Measurements from ENCODE around the gene LPIN1. TPM values are rescaled to one million over a fixed set of nuclear protein-coding genes. Genes with fewer than 3 reads are reported as not detected.

Gene LPIN1
- total RNA-seq, 1 experiment from 2014 or later: 4.4 TPM

- Histone ChIP-seq H3K79me1 (ENCODE audit: insufficient read depth, low read depth, low read length, poor library complexity, severe bottlenecking) (no peaks in the 10 kb centered on the region), H3T11ph (ENCODE audit: low read length) (no peak overlapping the region), H3K23me2 (ENCODE audit: insufficient read length, low read depth, low read length, poor library complexity, severe bottlenecking) (no peaks in the 10 kb centered on the region), H3K79me2 (ENCODE audit: insufficient read depth, low read length) (no peaks in the 10 kb centered on the region), H3K4ac (ENCODE audit: low read depth, low read length) (no peak overlapping the region), H3K9me3 (ENCODE audit: control insufficient read depth, low read depth, low read length) (no peaks in the 10 kb centered on the region), H4K8ac (replicated peaks; ENCODE audit: insufficient read length, low read depth, low read length) (no peak overlapping the region), H2BK5ac (ENCODE audit: insufficient read length, low read length) (no peak overlapping the region), H3K4me1 (ENCODE audit: insufficient read depth, low read length) (no peaks in the 10 kb centered on the region), H2BK12ac (ENCODE audit: insufficient read length, low read depth, low read length) (no peak overlapping the region), H2BK20ac (ENCODE audit: low read depth, low read length, poor library complexity, severe bottlenecking) (no peak overlapping the region), H3K14ac (ENCODE audit: insufficient read depth, low read length) (no peak overlapping the region), H2BK15ac (ENCODE audit: low read depth, low read length) (no peak overlapping the region), H3K18ac (ENCODE audit: insufficient read length, low read depth, low read length) (no peak overlapping the region), H3K27ac (ENCODE audit: insufficient read length, low read depth, low read length) (no peak overlapping the region), H2AK5ac (ENCODE audit: insufficient read length, low read length) (no peak overlapping the region), H2BK120ac (ENCODE audit: low read depth, low read length, poor library complexity, severe bottlenecking) (no peak overlapping the region), H4K91ac (ENCODE audit: insufficient read length, low read depth, low read length) (no peak overlapping the region), H3K27me3 (ENCODE audit: insufficient read depth, low read length) (no peaks in the 10 kb centered on the region), H4K20me1 (ENCODE audit: control insufficient read depth, insufficient read depth, insufficient read length) (no peaks in the 10 kb centered on the region), H3K56ac (ENCODE audit: insufficient read length, low read depth, low read length) (no peak overlapping the region), H2AFZ (ENCODE audit: low read length) (no peak overlapping the region), H3K23ac (ENCODE audit: insufficient read length, low read depth, low read length) (no peak overlapping the region), H4K5ac (ENCODE audit: insufficient read length, low read depth, low read length) (no peak overlapping the region), H3K9ac (ENCODE audit: extremely low read depth, insufficient read length, low read length) (no peak overlapping the region), H3K4me2 (ENCODE audit: insufficient read depth, insufficient read length, low read length) (no peak overlapping the region)
- H3K9me3 Mint-ChIP-seq: no peaks in the 10 kb centered on the region
- no peaks in the 10 kb centered on the region; a peak in 1 of 4 replicates for H3K4me1 Mint-ChIP-seq
- no peaks in the 10 kb centered on the region for H3K36me3 Mint-ChIP-seq (ENCODE audit: insufficient read depth in 1 of 3, low read depth in 3 of 3)
- no peak overlapping the region for H3K4me3 Mint-ChIP-seq
- TF ChIP-seq CTCF (conservative IDR thresholded peaks at IDR 0.05): no peak
- H3K27me3 Mint-ChIP-seq (ENCODE audit: low read depth): no peaks in the 10 kb centered on the region
- WGBS (ENCODE audit: extremely low coverage, insufficient read length, low lambda C conversion rate): no CpG with 5 or more reads among the region's 24 CpGs
- H3K27ac Mint-ChIP-seq: no peak overlapping the region
- no peak for DNase-seq
Observed at GRCh38 chr2:11698009-11698922, 48.2 kb upstream of the LPIN1 start.

Data from H9 (cell line).